Measurements from ENCODE around the gene DGKK.

DNA sequence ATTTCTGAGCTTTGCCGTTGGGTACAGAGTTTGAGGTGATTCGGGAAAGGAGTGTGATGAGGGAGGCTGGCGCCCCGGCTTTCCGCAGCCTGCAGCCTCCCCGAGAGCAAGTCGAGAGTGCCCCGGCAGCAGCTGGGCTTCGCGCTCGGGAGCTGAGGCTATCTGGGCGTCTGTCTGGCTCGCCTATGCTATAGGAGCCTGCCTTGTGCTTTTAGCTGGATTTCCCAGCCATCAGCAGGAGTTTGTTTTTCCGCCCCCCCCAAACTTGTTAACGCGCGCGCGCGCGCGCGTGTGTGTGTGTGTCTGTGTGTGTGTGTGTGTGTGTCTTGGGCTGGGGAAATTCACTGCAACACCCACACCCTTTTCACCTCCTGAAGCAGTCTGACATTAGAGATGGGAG is 765 bp upstream of the DGKK start:
- TF ChIP-seq, protein P1, sequence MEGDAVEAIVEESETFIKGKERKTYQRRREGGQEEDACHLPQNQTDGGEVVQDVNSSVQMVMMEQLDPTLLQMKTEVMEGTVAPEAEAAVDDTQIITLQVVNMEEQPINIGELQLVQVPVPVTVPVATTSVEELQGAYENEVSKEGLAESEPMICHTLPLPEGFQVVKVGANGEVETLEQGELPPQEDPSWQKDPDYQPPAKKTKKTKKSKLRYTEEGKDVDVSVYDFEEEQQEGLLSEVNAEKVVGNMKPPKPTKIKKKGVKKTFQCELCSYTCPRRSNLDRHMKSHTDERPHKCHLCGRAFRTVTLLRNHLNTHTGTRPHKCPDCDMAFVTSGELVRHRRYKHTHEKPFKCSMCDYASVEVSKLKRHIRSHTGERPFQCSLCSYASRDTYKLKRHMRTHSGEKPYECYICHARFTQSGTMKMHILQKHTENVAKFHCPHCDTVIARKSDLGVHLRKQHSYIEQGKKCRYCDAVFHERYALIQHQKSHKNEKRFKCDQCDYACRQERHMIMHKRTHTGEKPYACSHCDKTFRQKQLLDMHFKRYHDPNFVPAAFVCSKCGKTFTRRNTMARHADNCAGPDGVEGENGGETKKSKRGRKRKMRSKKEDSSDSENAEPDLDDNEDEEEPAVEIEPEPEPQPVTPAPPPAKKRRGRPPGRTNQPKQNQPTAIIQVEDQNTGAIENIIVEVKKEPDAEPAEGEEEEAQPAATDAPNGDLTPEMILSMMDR (conservative IDR thresholded peaks at IDR 0.05 in 1 of 2, IDR thresholded peaks at IDR 0.05 in 1 of 2; ENCODE audit: low read depth in 1 of 2, low read length in 2 of 2), result no peak
- peak; percentile 41 for TF ChIP-seq EZH2 (IDR thresholded peaks at IDR 0.05; ENCODE audit: low read length, missing control alignments)
